Chondrocyte (in vitro differentiated cells): Measurements from ENCODE around the gene DVL2. TPM values are rescaled to one million over a fixed set of nuclear protein-coding genes. Genes with fewer than 3 reads are reported as not detected.

Source experiments
- DNase-seq: peaks from one replicate; pipeline ENCODE4 v3.0.0; 2021; ENCODE audit warnings: mixed read lengths, low spot score
- H3K27ac Mint-ChIP-seq: one replicate; pipeline ENCODE4 v1.8.0; 2021; ENCODE audit warnings: mild to moderate bottlenecking, moderate library complexity, mixed read lengths; ENCODE audit not compliant: unreplicated experiment
- H3K27me3 Mint-ChIP-seq: 2 replicates; pipeline ENCODE4 v1.8.0; 2021; ENCODE audit warnings: low read depth, mixed read lengths
- H3K36me3 Mint-ChIP-seq: 2 replicates; pipeline ENCODE4 v1.8.0; 2021; ENCODE audit warnings: low read depth, mixed read lengths
- H3K4me1 Mint-ChIP-seq: 2 replicates; pipeline ENCODE4 v1.8.0; 2021; ENCODE audit warnings: low read depth, mild to moderate bottlenecking, mixed read lengths
- H3K4me3 Mint-ChIP-seq: one replicate; pipeline ENCODE4 v1.8.0; 2021; ENCODE audit warnings: mild to moderate bottlenecking, moderate library complexity, mixed read lengths; ENCODE audit not compliant: unreplicated experiment
- H3K9me3 Mint-ChIP-seq: 2 replicates; pipeline ENCODE4 v1.8.0; 2021; ENCODE audit warnings: low read depth, mixed read lengths
- total RNA-seq: library from RNA; stranded (reverse); gene quantifications from 3 replicates; pipeline ENCODE4 v1.2.1, GENCODE V29; 2021
- TF ChIP-seq, protein P1 (sequence below): fragments of 200-600 bp; sonication (generic); IDR thresholded peaks from 2 replicates; pipeline ENCODE4 v1.5.0; 2021; ENCODE audit warnings: antibody characterized with exemption, mild to moderate bottlenecking, moderate library complexity

Gene DVL2
- total RNA-seq, 1 donor from 2014 or later = 58.8 TPM

DNA sequence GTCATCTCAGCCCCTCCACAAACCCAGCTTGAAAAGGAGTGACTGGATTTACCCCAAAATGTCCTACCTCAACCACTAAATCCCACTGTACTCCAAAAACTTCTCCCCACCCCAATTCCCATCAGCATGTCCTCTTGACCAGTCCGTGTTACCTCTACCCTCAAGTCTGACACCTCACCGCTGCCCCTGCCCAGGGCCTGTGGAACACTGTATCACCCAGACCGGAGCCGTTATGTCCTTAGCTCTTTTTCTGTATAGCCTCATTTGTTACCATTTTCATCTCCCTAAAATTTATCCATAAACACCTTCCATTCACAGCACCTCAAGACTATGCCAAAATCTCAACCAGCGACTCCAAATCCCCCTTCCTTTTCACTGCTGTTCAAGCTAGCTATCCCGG is 2.5 kb upstream of the DVL2 start:
- H3K36me3 Mint-ChIP-seq = peaks cover 21% of the 10 kb centered on the region
- H3K27me3 Mint-ChIP-seq = no peaks in the 10 kb centered on the region
- peaks cover 70% of the 10 kb centered on the region for H3K4me1 Mint-ChIP-seq
- peak overlapping the region; percentile 96 for H3K27ac Mint-ChIP-seq
- no peaks in the 10 kb centered on the region for H3K9me3 Mint-ChIP-seq
- TF ChIP-seq, protein P1, sequence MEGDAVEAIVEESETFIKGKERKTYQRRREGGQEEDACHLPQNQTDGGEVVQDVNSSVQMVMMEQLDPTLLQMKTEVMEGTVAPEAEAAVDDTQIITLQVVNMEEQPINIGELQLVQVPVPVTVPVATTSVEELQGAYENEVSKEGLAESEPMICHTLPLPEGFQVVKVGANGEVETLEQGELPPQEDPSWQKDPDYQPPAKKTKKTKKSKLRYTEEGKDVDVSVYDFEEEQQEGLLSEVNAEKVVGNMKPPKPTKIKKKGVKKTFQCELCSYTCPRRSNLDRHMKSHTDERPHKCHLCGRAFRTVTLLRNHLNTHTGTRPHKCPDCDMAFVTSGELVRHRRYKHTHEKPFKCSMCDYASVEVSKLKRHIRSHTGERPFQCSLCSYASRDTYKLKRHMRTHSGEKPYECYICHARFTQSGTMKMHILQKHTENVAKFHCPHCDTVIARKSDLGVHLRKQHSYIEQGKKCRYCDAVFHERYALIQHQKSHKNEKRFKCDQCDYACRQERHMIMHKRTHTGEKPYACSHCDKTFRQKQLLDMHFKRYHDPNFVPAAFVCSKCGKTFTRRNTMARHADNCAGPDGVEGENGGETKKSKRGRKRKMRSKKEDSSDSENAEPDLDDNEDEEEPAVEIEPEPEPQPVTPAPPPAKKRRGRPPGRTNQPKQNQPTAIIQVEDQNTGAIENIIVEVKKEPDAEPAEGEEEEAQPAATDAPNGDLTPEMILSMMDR = no peak
- H3K4me3 Mint-ChIP-seq = peak overlapping the region; percentile 93
- DNase-seq = no peak

DNA sequence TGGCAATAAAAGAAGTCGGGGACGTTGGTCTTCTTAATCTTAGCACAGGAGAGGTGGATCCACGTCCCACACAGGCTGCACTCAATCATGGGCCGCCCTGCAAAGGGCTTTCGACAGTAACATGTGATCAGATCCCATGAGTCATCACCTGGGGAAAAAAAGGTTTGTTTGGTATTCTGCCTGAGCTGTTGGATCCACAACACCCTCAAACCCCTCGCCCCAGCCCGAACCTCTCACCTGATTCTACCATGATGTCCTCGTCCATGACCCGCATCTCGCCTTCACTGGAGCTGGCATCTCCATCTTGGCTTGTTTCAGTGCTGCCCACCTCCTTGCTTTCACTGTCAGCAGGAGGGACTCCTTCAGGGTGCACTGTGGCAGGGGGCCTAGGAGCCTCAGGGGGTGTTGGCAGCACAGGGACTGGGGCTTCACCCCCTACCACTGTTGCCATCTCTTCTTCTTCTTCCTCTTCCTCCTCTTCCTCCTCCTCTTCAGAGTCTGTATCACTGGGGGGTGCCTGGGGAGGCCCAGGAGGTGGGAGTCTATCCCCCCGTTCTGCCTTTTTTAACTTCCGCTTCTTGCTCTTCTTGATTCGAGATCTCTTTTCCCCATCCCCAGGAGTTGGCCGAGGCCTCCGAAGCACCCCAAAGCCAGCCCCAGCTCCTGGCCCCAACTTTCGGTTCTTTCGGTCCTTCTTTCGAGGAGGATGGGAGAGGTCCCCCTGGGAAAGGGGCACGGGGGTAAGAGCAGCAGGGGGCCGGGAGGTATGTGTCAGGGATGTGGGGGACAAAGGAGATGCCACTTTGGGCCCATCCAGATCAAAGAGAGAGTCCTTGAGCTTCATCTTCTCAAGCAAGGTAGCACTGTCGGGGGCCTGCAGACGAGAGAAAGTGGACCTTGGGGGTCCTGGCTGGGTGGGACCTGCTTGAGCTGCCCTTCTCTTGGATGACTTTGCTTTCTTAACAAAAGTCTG is 1.7 kb upstream of the DVL2 start:
- no peaks in the 10 kb centered on the region for H3K9me3 Mint-ChIP-seq
- peaks cover 65% of the 10 kb centered on the region for H3K4me1 Mint-ChIP-seq
- H3K4me3 Mint-ChIP-seq = peak overlapping the region; percentile 96
- H3K27me3 Mint-ChIP-seq = no peaks in the 10 kb centered on the region
- TF ChIP-seq, protein P1 = no peak
- H3K27ac Mint-ChIP-seq = peak overlapping the region; percentile 96
- peaks cover 17% of the 10 kb centered on the region for H3K36me3 Mint-ChIP-seq
- no peak for DNase-seq

DNA sequence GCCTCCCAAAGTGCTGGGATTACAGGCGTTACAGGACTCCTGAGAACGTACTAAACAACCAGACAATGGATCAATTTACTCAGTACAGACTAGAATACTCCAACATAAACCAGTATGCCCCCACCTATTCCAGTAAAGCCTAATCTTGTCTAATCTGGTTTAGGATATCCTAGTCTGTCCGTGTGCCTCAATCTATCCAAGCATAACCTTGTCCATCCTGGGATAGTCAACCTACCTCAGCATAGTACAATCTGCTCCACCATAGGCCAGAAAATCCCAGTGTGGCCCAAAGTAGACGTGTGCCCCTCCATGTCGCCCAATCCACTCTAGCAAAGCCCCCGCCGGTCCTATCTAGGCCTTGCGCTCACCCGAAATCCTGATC is 625 bp downstream of the DVL2 start:
- no peak for DNase-seq
- H3K9me3 Mint-ChIP-seq = no peaks in the 10 kb centered on the region
- peaks cover 54% of the 10 kb centered on the region for H3K4me1 Mint-ChIP-seq
- peak overlapping the region; percentile 96 for H3K27ac Mint-ChIP-seq
- no peaks in the 10 kb centered on the region for H3K27me3 Mint-ChIP-seq
- H3K4me3 Mint-ChIP-seq = peak overlapping the region; percentile 96
- peaks cover 24% of the 10 kb centered on the region for H3K36me3 Mint-ChIP-seq
- TF ChIP-seq, protein P1 = no peak

DNA sequence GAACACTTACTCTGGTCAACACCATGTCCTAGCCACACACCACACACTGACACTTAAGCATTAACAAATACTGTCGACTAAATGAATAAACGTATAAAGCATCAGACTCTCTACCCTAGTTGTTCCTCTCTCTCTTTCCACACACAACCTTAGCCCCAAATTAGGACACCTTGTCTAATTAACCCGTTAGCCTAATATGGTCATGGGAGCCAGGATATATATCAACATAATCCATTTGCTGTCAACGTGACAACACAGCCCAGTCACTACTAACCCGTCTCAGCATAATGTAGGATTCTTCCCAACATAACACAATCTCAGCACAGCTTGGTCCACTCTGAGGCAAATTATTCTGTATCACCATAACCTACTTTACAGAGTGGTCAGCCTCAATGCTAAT is 2.2 kb downstream of the DVL2 start:
- peaks cover 54% of the 10 kb centered on the region for H3K4me1 Mint-ChIP-seq
- TF ChIP-seq, protein P1 = no peak
- no peaks in the 10 kb centered on the region for H3K27me3 Mint-ChIP-seq
- H3K4me3 Mint-ChIP-seq = peak overlapping the region; percentile 96
- peaks cover 30% of the 10 kb centered on the region for H3K36me3 Mint-ChIP-seq
- H3K27ac Mint-ChIP-seq = peak overlapping the region; percentile 61
- no peaks in the 10 kb centered on the region for H3K9me3 Mint-ChIP-seq
- no peak for DNase-seq

DNA sequence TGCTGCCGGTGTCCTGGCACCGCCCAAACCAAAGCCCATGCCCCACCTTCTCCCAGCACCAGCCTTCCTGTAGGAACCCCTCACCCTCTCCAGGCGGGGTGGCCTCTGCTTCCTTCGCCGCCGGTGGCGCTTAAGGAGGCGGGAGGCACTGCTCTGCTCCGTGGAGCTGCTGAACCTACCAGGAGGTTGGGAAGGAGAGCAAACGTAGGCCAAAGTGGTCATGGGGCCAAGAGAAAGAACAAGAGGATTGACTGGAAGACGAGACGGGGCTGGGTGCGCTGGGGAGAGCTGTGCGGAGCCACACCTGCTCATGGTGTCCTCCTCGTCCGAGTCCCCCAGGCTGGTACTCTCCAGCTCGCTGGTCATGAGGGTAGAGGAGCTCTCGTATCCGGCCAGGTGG is 4.8 kb downstream of the DVL2 start:
- peaks cover 18% of the 10 kb centered on the region for H3K36me3 Mint-ChIP-seq
- TF ChIP-seq, protein P1 = no peak

More for the DNA sequence above, 4.8 kb downstream of the DVL2 start:
- no peak overlapping the region for H3K27ac Mint-ChIP-seq
- H3K27me3 Mint-ChIP-seq = no peaks in the 10 kb centered on the region
- DNase-seq = no peak
- peaks cover 37% of the 10 kb centered on the region for H3K4me1 Mint-ChIP-seq
- H3K9me3 Mint-ChIP-seq = no peaks in the 10 kb centered on the region
- no peak overlapping the region for H3K4me3 Mint-ChIP-seq
